Effector memory CD4-positive, alpha-beta T cell (primary cell): ENCODE measurements around the gene CYSRT1.

ENCODE experiments used
- DNase-seq, 3 donors: peaks; one replicate each; pipeline ENCODE4 v3.0.0-alpha.2; 2020
- H3K27ac ChIP-seq: 2 replicates; pipeline ENCODE4 v1.7.0; 2013; ENCODE audit warnings: mild to moderate bottlenecking, low read length, moderate library complexity; ENCODE audit not compliant: insufficient read depth, poor library complexity, severe bottlenecking
- H3K27me3 ChIP-seq: replicated peaks from 2 replicates; pipeline ENCODE4 v1.7.0; 2013; ENCODE audit warnings: mild to moderate bottlenecking, low read length; ENCODE audit not compliant: insufficient read depth, control insufficient read depth, poor library complexity, severe bottlenecking
- H3K36me3 ChIP-seq: 2 replicates; pipeline ENCODE4 v1.7.0; 2013; ENCODE audit warnings: mild to moderate bottlenecking, low read length, moderate library complexity; ENCODE audit not compliant: control insufficient read depth, insufficient read depth
- H3K4me1 ChIP-seq: 2 replicates; pipeline ENCODE4 v1.7.0; 2013; ENCODE audit warnings: low read length, mild to moderate bottlenecking; ENCODE audit not compliant: control insufficient read depth, insufficient read depth, poor library complexity, severe bottlenecking
- H3K4me3 ChIP-seq: 2 replicates; pipeline ENCODE4 v1.7.0; 2013; ENCODE audit warnings: low read length, low read depth, mild to moderate bottlenecking; ENCODE audit not compliant: insufficient read depth, poor library complexity, severe bottlenecking
- H3K9me3 ChIP-seq: 2 replicates; pipeline ENCODE4 v1.7.0; 2013; ENCODE audit warnings: mild to moderate bottlenecking, low read length, moderate library complexity; ENCODE audit not compliant: control insufficient read depth

Gene CYSRT1

DNA sequence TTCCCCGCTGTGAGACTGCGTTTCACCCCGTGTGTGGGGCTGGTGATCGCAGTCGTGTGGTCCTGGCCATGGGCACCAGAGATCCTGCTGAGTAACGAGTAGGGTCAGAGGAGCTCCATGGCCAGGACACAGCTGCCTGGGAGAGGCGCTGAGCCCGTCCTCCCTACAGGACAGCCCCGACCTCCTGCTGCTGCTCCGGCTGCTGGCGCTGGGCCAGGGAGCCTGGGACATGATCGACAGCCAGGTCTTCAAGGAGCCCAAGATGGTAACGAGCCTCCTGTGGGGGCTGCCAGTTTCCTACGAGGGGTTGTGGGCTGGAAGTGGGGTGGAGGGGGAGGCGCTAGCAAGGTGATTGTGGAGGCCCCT is 41.2 kb downstream of the CYSRT1 start:
- Histone ChIP-seq H3K27me3 (no peaks in the 10 kb centered on the region), H3K27ac (no peak overlapping the region), H3K4me1 (no peaks in the 10 kb centered on the region), H3K36me3 (peaks cover 49% of the 10 kb centered on the region), H3K4me3 (no peak overlapping the region), H3K9me3 (no peaks in the 10 kb centered on the region)
- DNase-seq = no peak

DNA sequence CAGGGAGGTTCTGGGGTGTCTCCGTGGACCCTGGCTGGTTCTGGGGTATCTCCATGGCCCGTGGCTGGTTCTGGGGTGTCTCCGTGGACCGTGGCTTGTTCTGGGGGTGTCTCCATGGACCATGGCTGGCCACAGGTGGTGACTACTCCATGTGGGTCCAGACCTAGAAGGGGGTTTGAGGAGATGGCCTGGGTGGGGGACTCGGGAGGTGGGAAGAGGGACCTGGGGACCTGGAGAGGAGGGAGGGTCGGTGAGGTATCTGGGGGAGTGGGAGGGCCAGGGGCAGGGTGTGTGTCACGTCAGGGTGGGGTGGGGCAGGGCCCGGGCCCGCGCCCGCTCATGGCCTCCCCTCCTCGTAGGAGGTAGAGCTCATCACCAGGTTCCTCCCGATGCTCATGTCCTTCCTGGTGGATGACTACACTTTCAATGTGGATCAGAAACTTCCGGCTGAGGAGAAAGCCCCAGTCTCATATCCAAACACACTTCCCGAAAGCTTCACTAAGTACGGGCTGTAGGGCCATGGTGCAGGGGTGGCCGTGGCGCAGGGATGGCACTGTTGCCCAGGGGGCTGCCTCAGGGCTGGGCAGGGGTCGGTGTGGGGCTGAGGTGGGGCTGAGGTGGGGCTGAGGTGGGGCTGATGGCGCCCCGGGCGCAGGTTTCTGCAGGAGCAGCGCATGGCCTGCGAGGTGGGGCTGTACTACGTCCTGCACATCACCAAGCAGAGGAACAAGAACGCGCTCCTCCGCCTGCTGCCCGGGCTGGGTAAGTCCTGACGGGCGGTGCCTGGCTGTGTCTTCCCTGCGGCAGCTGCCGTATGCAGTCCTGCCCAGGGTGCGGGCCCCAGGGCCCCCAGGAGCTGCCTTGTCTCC is 41.8 kb downstream of the CYSRT1 start:
- DNase-seq = no peak

DNA sequence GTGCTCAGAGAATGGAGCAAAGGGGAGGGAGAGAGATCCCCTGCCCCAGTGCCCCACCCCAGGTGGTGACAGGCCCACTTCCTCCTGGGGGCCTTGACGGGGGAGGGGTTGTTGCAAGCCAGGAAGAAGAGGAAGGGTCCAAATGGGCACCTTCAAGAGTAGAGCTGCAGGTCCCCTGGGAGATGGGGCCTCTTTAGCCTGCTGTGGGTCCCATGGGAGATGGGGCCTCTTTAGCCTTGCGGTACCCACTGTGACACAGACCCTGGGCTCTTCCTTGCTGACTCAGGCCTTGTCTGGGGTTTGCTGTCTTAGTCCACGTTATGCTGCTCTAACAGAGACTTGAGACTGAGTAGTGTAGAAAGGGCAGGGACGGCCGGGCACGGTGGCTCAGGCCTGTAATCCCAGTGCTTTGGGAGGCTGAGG is 43.0 kb downstream of the CYSRT1 start:
- H3K27me3 ChIP-seq = no peaks in the 10 kb centered on the region
- DNase-seq = no peak
- peaks cover 60% of the 10 kb centered on the region for H3K36me3 ChIP-seq
- H3K4me3 ChIP-seq = no peak overlapping the region
- H3K27ac ChIP-seq = no peak overlapping the region
- peaks cover 5% of the 10 kb centered on the region for H3K4me1 ChIP-seq
- no peaks in the 10 kb centered on the region for H3K9me3 ChIP-seq

More for the DNA sequence above, 41.8 kb downstream of the CYSRT1 start:
- H3K9me3 ChIP-seq = no peaks in the 10 kb centered on the region
- H3K4me1 ChIP-seq = peaks cover 5% of the 10 kb centered on the region
- H3K36me3 ChIP-seq = peaks cover 49% of the 10 kb centered on the region
- no peak overlapping the region for H3K4me3 ChIP-seq
- no peaks in the 10 kb centered on the region for H3K27me3 ChIP-seq
- no peak overlapping the region for H3K27ac ChIP-seq

DNA sequence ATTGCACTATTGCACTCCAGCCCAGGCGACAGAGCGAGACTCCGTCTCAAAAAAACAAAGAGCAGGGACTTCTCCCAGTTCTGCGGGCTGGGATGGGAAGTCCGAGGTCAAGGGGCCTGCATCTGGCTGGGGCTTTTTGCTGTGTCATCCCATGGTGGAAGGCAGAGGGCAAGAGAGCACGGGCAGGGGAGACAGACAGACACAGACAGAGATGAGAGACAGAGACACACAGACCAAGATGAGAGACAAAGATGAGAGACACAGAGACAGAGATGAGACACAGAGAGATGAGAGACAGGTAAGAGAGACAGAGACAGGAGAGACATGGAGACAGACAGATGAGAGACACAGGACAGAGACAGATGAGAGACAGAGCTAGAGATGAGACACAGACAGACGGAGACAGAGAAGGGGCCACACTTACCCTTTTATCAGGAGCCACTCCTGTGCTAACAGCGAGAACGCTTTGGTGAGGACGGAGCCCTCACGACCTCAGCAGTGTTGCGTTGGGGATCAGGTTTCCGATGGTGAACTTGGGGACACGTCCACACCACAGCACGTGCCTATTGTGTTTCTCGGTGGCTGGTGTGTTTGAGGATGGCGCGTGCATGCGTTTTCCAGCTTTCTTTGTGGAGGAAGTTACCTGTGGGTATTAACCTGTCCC is 43.7 kb downstream of the CYSRT1 start:
- H3K27ac ChIP-seq = no peak overlapping the region
- no peak for DNase-seq
- H3K36me3 ChIP-seq = peaks cover 62% of the 10 kb centered on the region
- no peak overlapping the region for H3K4me3 ChIP-seq
- peaks cover 5% of the 10 kb centered on the region for H3K4me1 ChIP-seq
- H3K27me3 ChIP-seq = no peaks in the 10 kb centered on the region
- H3K9me3 ChIP-seq = no peaks in the 10 kb centered on the region

DNA sequence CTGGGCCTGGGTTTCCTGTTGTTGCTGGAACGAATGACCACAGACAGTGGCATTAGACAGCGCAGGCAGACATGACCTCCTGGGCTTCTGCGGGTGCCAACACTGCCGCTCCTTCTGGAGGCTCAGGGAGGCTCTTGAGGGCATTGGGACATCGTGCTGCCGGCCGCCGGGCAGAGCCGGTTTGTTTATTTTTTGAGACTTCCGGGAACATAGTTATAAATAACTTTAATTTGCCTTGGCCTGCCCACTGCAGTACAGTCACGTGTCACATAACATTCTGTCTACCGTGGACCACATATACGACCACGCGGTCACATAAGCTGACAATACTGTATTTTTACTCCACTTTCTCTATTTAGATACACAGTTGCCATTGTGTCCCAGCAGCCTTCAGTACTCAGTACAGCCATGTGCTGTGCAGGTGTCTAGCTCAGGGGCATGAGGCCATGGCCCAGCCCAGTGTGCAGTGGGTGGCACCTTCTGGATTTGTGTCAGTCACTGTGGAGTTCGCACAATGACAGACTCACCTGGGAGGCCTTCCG is 44.3 kb downstream of the CYSRT1 start:
- Histone ChIP-seq H3K27ac (no peak overlapping the region), H3K9me3 (no peaks in the 10 kb centered on the region), H3K36me3 (peaks cover 55% of the 10 kb centered on the region), H3K4me3 (no peak overlapping the region), H3K4me1 (peaks cover 5% of the 10 kb centered on the region), H3K27me3 (no peaks in the 10 kb centered on the region)
- no peak for DNase-seq

DNA sequence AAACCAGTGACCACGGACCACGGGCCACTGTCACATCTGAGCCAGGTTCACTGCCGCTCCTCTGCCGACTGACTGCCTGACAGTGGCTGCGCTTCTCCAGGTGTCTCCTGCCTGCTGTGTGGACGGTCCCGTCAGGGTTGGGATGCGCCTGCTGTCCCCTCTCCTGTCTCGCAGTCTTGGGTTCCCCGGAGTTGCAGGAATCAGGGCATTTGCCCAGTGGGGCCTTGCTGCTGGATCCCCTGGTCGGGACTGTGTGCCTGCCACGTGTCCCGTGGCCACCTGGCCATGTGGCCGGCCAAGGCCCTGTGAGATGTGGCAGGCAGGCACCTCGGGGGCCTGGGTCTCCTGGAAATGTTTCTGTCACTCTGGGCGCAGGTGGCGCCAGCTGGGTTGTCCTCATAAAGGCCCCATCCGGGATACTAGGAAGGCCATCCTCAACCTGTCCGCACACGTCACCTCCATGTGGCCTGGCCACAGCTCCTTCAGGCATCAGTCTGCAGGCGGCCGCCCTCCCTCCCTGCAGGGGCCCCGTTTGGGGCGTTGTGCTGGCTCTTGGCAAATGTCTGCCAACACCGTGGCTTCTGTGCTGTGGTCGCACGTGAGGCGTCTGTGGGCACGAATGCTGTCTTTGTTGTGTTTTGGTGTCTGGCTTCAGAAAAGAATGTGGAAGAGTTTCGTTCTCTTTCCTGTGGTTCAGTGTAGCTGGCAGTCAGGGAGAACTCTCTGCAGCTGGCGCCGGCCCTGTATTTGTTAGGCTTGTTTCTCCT is 46.1 kb downstream of the CYSRT1 start:
- no peaks in the 10 kb centered on the region for H3K9me3 ChIP-seq
- peaks cover 43% of the 10 kb centered on the region for H3K36me3 ChIP-seq
- no peaks in the 10 kb centered on the region for H3K27me3 ChIP-seq
- H3K27ac ChIP-seq = no peak overlapping the region
- no peak for DNase-seq
- H3K4me3 ChIP-seq = no peak overlapping the region
- peaks cover 5% of the 10 kb centered on the region for H3K4me1 ChIP-seq

DNA sequence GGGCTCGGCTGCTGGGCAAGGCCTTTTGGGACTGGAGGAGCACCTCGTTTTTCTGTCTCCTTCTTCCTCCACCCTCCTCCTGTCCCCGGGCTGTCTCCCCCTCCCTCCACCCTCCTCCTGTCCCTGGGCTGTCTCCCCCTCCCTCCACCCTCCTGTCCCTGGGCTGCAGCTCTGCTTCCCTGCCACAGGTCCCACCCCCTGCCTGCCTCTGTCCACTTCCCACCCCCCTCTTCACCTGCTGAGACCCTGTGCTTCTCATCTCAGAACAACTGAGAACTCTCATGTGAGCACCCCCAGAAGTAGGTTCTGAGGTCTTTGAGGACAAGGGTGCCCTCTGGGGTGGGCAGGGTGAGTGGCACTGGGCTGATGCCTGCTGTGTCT is 46.7 kb downstream of the CYSRT1 start:
- Histone ChIP-seq H3K4me1 (peaks cover 5% of the 10 kb centered on the region), H3K9me3 (no peaks in the 10 kb centered on the region), H3K27me3 (no peaks in the 10 kb centered on the region), H3K36me3 (peaks cover 37% of the 10 kb centered on the region), H3K4me3 (no peak overlapping the region), H3K27ac (no peak overlapping the region)
- no peak for DNase-seq

DNA sequence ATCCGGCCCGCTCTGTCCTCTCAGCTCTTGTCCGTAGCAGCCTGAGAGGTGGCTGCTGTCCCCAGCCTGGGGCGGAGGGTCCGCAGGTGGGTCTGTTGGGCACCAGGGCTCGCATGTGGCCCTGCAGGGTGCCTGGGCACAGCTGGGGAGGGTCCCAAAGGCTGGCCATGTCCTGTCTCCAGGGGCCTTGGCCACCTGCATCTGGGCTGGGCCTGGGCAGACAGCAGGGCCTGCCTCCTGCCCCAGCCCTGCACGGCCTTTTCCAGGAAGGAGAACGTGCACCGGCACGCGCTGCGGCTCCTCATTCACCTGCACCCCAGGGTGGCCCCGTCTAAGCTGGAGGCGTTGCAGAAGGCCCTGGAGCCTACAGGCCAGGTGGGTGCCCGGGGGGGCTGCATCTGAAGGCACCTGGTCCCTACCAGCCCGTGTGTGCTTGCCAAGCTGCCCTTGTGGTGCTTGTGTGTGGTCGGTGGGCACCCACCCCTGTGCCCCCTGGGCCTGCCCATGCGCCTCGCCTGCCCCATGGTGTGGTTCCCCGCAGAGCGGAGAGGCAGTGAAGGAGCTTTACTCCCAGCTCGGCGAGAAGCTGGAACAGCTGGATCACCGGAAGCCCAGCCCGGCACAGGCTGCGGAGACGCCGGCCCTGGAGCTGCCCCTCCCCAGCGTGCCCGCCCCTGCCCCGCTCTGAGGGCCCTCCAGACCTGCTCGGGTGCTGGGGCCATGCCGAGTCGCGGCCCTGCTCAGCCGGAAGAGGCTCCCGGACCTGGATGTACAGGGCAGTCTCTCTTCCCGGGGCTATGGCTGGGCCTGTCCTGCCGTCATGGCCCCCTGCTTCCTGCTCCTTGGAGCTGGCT is 47.5 kb downstream of the CYSRT1 start:
- Histone ChIP-seq H3K9me3 (no peaks in the 10 kb centered on the region), H3K27ac (no peak overlapping the region), H3K36me3 (peaks cover 31% of the 10 kb centered on the region), H3K27me3 (no peaks in the 10 kb centered on the region), H3K4me1 (peaks cover 9% of the 10 kb centered on the region), H3K4me3 (no peak overlapping the region)
- no peak for DNase-seq

DNA sequence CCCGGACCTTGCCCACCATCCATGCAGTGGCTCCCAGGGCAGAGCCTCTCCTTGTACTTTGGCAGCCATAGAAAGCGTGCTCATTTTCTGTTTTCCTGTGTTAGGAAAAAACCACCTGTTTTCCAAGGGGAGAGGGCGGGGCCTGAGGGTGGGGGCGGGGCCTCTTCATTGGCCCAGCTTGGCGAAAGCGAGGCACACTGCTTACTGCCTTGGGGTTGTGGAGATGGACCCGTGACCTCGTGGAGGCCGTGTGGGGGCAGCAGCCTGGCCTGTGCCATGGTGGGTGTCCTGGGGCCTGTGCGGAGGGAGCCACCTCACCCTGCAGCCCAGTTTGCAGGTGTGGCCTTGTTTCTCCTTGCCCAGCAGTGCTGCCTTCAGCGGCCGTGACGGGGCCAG is 48.1 kb downstream of the CYSRT1 start:
- Histone ChIP-seq H3K9me3 (no peaks in the 10 kb centered on the region), H3K36me3 (peaks cover 28% of the 10 kb centered on the region), H3K27me3 (no peaks in the 10 kb centered on the region), H3K4me1 (peaks cover 16% of the 10 kb centered on the region), H3K27ac (no peak overlapping the region), H3K4me3 (no peak overlapping the region)
- DNase-seq = no peak
